Measurements from ENCODE around the gene LIMA1.
"Not testable (repeated sequence)": the region's sequence is repeated elsewhere in the genome, so short reads cannot be mapped to it uniquely, and the experiment has no call there.

DNA sequence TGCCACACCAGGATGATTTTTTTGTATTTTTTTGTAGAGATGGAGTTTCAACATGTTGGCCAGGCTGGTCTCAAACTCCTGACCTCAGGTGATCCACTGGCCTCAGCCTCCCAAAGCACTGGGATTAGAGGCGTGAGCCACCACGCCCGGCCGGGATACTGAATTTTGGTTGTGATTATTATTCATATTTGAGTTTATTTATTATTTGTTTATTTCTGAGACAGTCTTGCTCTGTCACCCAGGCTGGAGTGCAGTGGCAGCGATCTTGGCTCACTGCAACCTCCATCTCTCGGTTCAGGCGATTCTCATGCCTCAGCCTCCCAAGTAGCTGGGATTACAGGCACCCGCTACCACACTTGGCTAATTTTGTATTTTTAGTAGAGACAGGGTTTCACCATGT lies 30.7 kb upstream of the LIMA1 start:
- TF ChIP-seq, protein P1, sequence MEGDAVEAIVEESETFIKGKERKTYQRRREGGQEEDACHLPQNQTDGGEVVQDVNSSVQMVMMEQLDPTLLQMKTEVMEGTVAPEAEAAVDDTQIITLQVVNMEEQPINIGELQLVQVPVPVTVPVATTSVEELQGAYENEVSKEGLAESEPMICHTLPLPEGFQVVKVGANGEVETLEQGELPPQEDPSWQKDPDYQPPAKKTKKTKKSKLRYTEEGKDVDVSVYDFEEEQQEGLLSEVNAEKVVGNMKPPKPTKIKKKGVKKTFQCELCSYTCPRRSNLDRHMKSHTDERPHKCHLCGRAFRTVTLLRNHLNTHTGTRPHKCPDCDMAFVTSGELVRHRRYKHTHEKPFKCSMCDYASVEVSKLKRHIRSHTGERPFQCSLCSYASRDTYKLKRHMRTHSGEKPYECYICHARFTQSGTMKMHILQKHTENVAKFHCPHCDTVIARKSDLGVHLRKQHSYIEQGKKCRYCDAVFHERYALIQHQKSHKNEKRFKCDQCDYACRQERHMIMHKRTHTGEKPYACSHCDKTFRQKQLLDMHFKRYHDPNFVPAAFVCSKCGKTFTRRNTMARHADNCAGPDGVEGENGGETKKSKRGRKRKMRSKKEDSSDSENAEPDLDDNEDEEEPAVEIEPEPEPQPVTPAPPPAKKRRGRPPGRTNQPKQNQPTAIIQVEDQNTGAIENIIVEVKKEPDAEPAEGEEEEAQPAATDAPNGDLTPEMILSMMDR (IDR thresholded peaks at IDR 0.05), result not testable (repeated sequence)
- not testable (repeated sequence) for TF ChIP-seq POLR2A (IDR thresholded peaks at IDR 0.05)

All from thyroid gland (tissue), 4 donors.